KMS-11 (cell line): ENCODE data around the gene PRR23E.

Experiments
- H2AFZ ChIP-seq: fragments of 200-600 bp; sonication (generic); 2 replicates; pipeline ENCODE4 v1.6.1; 2016; ENCODE audit warnings: antibody characterized with exemption, mixed run types, low read depth
- H3K27ac ChIP-seq: fragments of 200-600 bp; sonication (generic); 2 replicates; pipeline ENCODE4 v1.6.1; 2016; ENCODE audit warnings: mild to moderate bottlenecking, mixed run types
- H3K27me3 ChIP-seq: fragments of 200-600 bp; sonication (generic); 2 replicates; pipeline ENCODE4 v1.6.1; 2017; ENCODE audit warnings: mild to moderate bottlenecking, low read depth, mixed run types, moderate library complexity; ENCODE audit not compliant: insufficient read depth
- H3K36me3 ChIP-seq: fragments of 200-600 bp; sonication (generic); 2 replicates; pipeline ENCODE4 v1.6.1; 2017; ENCODE audit warnings: mild to moderate bottlenecking, mixed run types; ENCODE audit not compliant: insufficient read depth
- H3K4me1 ChIP-seq: fragments of 200-600 bp; sonication (generic); 2 replicates; pipeline ENCODE4 v1.6.1; 2016; ENCODE audit warnings: mild to moderate bottlenecking, low read depth, mixed run types; ENCODE audit not compliant: poor library complexity, severe bottlenecking
- H3K4me2 ChIP-seq: fragments of 200-600 bp; sonication (generic); 2 replicates; pipeline ENCODE4 v1.7.0; 2016; ENCODE audit warnings: mild to moderate bottlenecking, mixed run types
- H3K4me3 ChIP-seq: fragments of 200-600 bp; sonication (generic); IDR thresholded peaks from 2 replicates; pipeline ENCODE4 v1.6.1; 2017; ENCODE audit warnings: low read depth, low read length, mixed read lengths; ENCODE audit not compliant: insufficient read depth
- H3K79me2 ChIP-seq: fragments of 200-600 bp; sonication (generic); 2 replicates; pipeline ENCODE4 v1.6.1; 2016; ENCODE audit warnings: low read depth, mixed run types; ENCODE audit not compliant: insufficient read depth
- H3K9ac ChIP-seq: fragments of 200-600 bp; sonication (generic); 2 replicates; pipeline ENCODE4 v1.6.1; 2016; ENCODE audit warnings: mild to moderate bottlenecking, mixed run types
- H4K20me1 ChIP-seq: fragments of 200-600 bp; sonication (generic); 2 replicates; pipeline ENCODE4 v1.6.1; 2016; ENCODE audit warnings: mild to moderate bottlenecking, mixed run types; ENCODE audit not compliant: insufficient read depth
- TF ChIP-seq, protein P1 (sequence below): fragments of 200-600 bp; sonication (generic); conservative IDR thresholded peaks from 2 replicates; pipeline ENCODE4 v1.6.1; 2017; ENCODE audit warnings: low read depth, mild to moderate bottlenecking, antibody characterized with exemption, low read length, moderate library complexity, mixed read lengths

PRR23E gene

DNA sequence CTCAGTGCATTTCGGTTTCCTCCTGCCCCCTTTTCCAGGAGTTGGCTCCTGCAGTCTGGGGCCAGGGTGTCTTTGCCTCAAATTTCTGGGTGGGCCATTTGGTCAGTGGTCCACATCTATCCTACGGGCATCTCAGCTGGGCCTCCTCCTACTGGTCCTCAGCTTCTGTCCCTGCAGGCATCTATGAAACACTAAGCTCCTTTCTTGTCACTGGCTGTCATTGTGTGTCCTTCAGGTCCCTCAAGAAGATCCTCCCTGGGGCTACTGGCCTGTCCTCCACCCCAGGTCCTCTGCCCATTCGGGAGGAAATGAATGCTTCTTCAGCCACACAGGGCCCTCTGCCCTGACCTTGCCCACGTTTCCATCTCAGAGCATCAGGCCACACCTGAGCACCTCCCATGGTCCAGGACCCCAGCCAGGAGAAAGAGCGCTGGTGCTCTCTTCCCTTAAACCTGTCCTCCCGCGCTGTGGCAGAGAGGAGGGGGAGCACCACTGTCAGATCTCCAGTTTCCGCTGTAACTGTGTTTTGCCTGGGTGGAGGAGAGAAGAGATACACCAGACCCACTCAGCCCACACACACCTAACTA lies 1.8 kb downstream of the PRR23E start:
- no peak overlapping the region for H3K27ac ChIP-seq
- H2AFZ ChIP-seq: no peak overlapping the region
- H3K4me1 ChIP-seq: no peaks in the 10 kb centered on the region
- TF ChIP-seq, protein P1, sequence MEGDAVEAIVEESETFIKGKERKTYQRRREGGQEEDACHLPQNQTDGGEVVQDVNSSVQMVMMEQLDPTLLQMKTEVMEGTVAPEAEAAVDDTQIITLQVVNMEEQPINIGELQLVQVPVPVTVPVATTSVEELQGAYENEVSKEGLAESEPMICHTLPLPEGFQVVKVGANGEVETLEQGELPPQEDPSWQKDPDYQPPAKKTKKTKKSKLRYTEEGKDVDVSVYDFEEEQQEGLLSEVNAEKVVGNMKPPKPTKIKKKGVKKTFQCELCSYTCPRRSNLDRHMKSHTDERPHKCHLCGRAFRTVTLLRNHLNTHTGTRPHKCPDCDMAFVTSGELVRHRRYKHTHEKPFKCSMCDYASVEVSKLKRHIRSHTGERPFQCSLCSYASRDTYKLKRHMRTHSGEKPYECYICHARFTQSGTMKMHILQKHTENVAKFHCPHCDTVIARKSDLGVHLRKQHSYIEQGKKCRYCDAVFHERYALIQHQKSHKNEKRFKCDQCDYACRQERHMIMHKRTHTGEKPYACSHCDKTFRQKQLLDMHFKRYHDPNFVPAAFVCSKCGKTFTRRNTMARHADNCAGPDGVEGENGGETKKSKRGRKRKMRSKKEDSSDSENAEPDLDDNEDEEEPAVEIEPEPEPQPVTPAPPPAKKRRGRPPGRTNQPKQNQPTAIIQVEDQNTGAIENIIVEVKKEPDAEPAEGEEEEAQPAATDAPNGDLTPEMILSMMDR: no peak
- no peak overlapping the region for H3K9ac ChIP-seq
- H3K4me3 ChIP-seq: no peak overlapping the region
- no peaks in the 10 kb centered on the region for H4K20me1 ChIP-seq
- no peaks in the 10 kb centered on the region for H3K36me3 ChIP-seq
- no peaks in the 10 kb centered on the region for H3K79me2 ChIP-seq
- no peaks in the 10 kb centered on the region for H3K27me3 ChIP-seq
- no peak overlapping the region for H3K4me2 ChIP-seq

- Histone ChIP-seq H3K27me3 (no peaks in the 10 kb centered on the region), H3K4me1 (no peaks in the 10 kb centered on the region), H3K79me2 (no peaks in the 10 kb centered on the region), H4K20me1 (no peaks in the 10 kb centered on the region), H3K27ac (no peak overlapping the region), H2AFZ (no peak overlapping the region), H3K4me3 (no peak overlapping the region), H3K36me3 (no peaks in the 10 kb centered on the region), H3K4me2 (no peak overlapping the region), H3K9ac (no peak overlapping the region)
- TF ChIP-seq, protein P1: no peak
Observed at GRCh38 chr3:127195417-127195816, 2.5 kb downstream of the PRR23E start.

DNA sequence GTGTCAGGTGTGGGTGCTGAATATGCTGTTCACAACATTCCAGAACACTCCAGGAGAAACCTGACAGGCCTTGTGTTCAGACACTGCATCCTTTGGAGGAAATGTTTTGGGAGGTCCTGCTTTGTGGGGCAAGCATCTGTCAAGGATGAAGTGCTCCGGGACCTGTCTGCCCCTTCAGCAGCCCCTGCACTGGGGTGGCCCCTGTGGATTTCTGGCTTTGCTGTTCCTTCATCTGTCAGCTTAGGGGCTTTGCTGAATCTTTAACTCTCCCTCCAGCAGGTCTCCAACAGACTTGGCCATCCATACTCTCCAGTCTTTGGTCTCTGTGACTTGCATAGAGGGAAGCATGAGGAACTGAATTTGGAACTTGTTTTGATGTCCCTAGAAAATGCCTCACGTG lies 3.1 kb downstream of the PRR23E start:
- no peak overlapping the region for H3K9ac ChIP-seq
- no peak overlapping the region for H3K4me2 ChIP-seq
- no peaks in the 10 kb centered on the region for H3K36me3 ChIP-seq
- H3K27me3 ChIP-seq: no peaks in the 10 kb centered on the region
- no peak overlapping the region for H3K27ac ChIP-seq
- H3K79me2 ChIP-seq: no peaks in the 10 kb centered on the region
- H3K4me1 ChIP-seq: no peaks in the 10 kb centered on the region
- no peak overlapping the region for H3K4me3 ChIP-seq
- TF ChIP-seq, protein P1: no peak
- no peaks in the 10 kb centered on the region for H4K20me1 ChIP-seq
- H2AFZ ChIP-seq: no peak overlapping the region

- Histone ChIP-seq H4K20me1 (no peaks in the 10 kb centered on the region), H3K79me2 (no peaks in the 10 kb centered on the region), H3K9ac (no peak overlapping the region), H3K27me3 (no peaks in the 10 kb centered on the region), H3K4me1 (no peaks in the 10 kb centered on the region), H2AFZ (no peak overlapping the region), H3K4me3 (no peak overlapping the region), H3K36me3 (no peaks in the 10 kb centered on the region), H3K4me2 (no peak overlapping the region), H3K27ac (no peak overlapping the region)
- TF ChIP-seq, protein P1: no peak
Observed at GRCh38 chr3:127196466-127197299, 3.8 kb downstream of the PRR23E start.
